Smooth muscle cell (in vitro differentiated cells): ENCODE results near the gene SLC39A11. TPM values are rescaled to one million over a fixed set of nuclear protein-coding genes. Genes with fewer than 3 reads are reported as not detected.

Experiments used
- DNase-seq: peaks from one replicate; lab custom pipeline; 2025; ENCODE audit not compliant: unreplicated experiment; lab: John Stamatoyannopoulos, UW
- H2AFZ ChIP-seq: fragments of 200-600 bp; sonication (generic); 2 replicates; pipeline ENCODE4 v1.6.0; 2016; ENCODE audit warnings: antibody characterized with exemption, low read depth, mild to moderate bottlenecking
- H3F3A ChIP-seq: fragments of 200-600 bp; sonication (generic); 2 replicates; pipeline ENCODE4 v1.6.0; 2017; ENCODE audit warnings: antibody characterized with exemption, low read depth
- H3K27ac ChIP-seq: fragments of 200-600 bp; sonication (generic); 2 replicates; pipeline ENCODE4 v1.5.1; 2016; ENCODE audit warnings: low read depth, mild to moderate bottlenecking
- H3K27me3 ChIP-seq: fragments of 200-600 bp; sonication (generic); 2 replicates; pipeline ENCODE4 v1.6.1; 2016; ENCODE audit warnings: low read depth, mild to moderate bottlenecking
- H3K36me3 ChIP-seq: fragments of 200-600 bp; sonication (generic); 2 replicates; pipeline ENCODE4 v1.5.1; 2016; ENCODE audit warnings: low read depth
- H3K4me1 ChIP-seq: fragments of 200-600 bp; sonication (generic); 2 replicates; pipeline ENCODE4 v1.5.1; 2016; ENCODE audit warnings: low read depth
- H3K4me2 ChIP-seq: fragments of 200-600 bp; sonication (generic); 2 replicates; pipeline ENCODE4 v1.6.0; 2016; ENCODE audit warnings: mild to moderate bottlenecking
- H3K4me3 ChIP-seq: fragments of 200-600 bp; sonication (generic); 2 replicates; pipeline ENCODE4 v1.5.1; 2016; ENCODE audit warnings: mild to moderate bottlenecking
- H3K79me2 ChIP-seq: fragments of 200-600 bp; sonication (generic); 2 replicates; pipeline ENCODE4 v1.6.0; 2016; ENCODE audit warnings: low read depth, mild to moderate bottlenecking
- H3K9ac ChIP-seq: fragments of 200-600 bp; sonication (generic); 2 replicates; pipeline ENCODE4 v1.6.0; 2016; ENCODE audit warnings: low read depth
- H3K9me3 ChIP-seq: fragments of 200-600 bp; sonication (generic); replicated peaks from 2 replicates; pipeline ENCODE4 v1.5.1; 2016; ENCODE audit warnings: low read depth
- H4K20me1 ChIP-seq: fragments of 200-600 bp; sonication (generic); 2 replicates; pipeline ENCODE4 v1.6.0; 2016; ENCODE audit warnings: low read depth
- WGBS: methylation state at CpG from one replicate; pipeline ENCODE4 v1.1.7; 2016; ENCODE audit warnings: low lambda C conversion rate; 5-methylcytosine and 5-hydroxymethylcytosine counted together
- polyA plus RNA-seq: library from polyadenylated mRNA; unstranded; fragments of >200 nt; fragmentation: Nextera tagmentation; extraction: Ambion mirVana; gene quantifications from 2 replicates; pipeline ENCODE4 v1.2.1, GENCODE V29; 2016
- total RNA-seq: library from RNA; depleted of rRNA; stranded (reverse); fragments of >200 nt; gene quantifications from 2 replicates; pipeline ENCODE4 v1.2.3, GENCODE V29; 2014
- TF ChIP-seq, protein P1 (sequence below): fragments of 200-600 bp; sonication (generic); IDR thresholded peaks from 2 replicates; pipeline ENCODE4 v1.5.1; 2017; ENCODE audit warnings: borderline replicate concordance, mild to moderate bottlenecking, antibody characterized with exemption; ENCODE audit not compliant: insufficient read depth, poor library complexity, severe bottlenecking

The SLC39A11 gene
- total and polyA plus RNA-seq, 2 experiments from 2014 or later = 9.2 to 36.7 TPM

DNA sequence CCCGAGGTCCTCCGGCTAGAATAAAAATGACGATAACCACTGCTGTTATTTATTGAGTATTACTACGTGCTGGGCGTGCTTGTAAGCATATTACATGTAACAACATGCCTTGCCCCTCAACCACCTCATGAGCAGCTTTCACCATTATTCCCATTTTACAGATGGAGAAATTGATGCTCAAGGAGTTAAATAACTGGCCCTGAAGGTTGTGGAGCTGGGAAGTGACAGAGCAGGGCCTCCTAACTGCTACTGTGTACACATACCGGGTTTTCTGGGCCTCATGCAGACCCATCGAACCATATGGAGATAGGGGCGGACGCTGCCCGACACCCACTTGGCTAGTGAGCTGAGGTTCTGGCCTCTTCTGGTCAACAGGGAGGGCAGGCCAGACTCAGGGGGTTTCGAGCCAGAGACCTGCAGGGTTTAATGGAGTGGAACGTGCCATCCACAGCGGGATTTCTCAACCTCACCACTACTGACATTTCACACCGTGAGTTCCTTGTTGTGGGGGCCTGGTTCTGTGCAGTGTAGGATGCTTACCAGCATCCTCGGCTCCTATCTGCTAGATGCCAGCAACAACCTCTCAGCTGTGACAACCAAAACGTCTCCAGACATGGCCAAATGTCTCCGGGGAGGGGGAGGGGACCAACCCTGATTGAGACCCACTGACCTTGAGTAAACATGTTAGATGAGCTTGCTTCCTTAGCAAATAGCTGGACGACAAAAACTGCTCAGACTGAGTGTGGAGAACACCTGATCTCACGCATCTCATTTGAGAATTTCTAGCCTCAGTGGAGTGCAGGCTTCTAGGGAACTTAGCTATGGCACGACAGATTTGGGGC lies 432.0 kb downstream of the SLC39A11 start:
- Histone ChIP-seq H3K9me3 (no peaks in the 10 kb centered on the region), H3K36me3 (no peaks in the 10 kb centered on the region), H2AFZ (no peak overlapping the region), H3K27ac (peak overlapping the region; percentile 76), H3K79me2 (no peaks in the 10 kb centered on the region), H3K4me1 (no peaks in the 10 kb centered on the region), H3K27me3 (no peaks in the 10 kb centered on the region), H3K9ac (peak overlapping the region; percentile 37), H3F3A (no peaks in the 10 kb centered on the region), H3K4me2 (no peak overlapping the region), H4K20me1 (no peaks in the 10 kb centered on the region), H3K4me3 (no peak overlapping the region)
- WGBS = 89% methylated on average over 20 of the region's 20 CpGs
- no peak for DNase-seq
- TF ChIP-seq, protein P1, sequence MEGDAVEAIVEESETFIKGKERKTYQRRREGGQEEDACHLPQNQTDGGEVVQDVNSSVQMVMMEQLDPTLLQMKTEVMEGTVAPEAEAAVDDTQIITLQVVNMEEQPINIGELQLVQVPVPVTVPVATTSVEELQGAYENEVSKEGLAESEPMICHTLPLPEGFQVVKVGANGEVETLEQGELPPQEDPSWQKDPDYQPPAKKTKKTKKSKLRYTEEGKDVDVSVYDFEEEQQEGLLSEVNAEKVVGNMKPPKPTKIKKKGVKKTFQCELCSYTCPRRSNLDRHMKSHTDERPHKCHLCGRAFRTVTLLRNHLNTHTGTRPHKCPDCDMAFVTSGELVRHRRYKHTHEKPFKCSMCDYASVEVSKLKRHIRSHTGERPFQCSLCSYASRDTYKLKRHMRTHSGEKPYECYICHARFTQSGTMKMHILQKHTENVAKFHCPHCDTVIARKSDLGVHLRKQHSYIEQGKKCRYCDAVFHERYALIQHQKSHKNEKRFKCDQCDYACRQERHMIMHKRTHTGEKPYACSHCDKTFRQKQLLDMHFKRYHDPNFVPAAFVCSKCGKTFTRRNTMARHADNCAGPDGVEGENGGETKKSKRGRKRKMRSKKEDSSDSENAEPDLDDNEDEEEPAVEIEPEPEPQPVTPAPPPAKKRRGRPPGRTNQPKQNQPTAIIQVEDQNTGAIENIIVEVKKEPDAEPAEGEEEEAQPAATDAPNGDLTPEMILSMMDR = no peak

DNA sequence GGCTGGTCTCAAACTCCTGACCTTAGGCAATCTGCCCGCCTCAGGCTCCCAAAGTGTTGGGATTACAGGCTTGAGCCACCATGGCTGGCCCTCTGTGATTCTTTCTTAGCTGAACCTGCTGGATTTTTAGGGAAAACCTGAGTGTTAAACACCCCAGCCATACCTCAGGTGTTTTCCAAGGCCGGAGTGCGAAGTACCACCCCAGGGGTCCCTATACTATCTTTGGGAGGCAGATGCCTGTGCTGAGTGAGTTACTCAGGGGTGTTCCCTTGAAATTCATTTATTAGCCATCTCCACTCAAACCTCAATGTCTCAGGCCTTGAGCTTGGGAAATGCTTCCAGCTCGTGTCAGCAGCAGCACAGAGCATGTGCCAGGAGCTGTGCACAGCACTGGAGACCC lies 432.7 kb downstream of the SLC39A11 start:
- no peak for DNase-seq
- WGBS = 93% methylated on average over 4 of the region's 4 CpGs
- H3K9me3 ChIP-seq = no peaks in the 10 kb centered on the region
- TF ChIP-seq, protein P1 = no peak
- H3K4me3 ChIP-seq = no peak overlapping the region
- no peak overlapping the region for H3K27ac ChIP-seq
- no peaks in the 10 kb centered on the region for H4K20me1 ChIP-seq
- H3F3A ChIP-seq = no peaks in the 10 kb centered on the region
- no peaks in the 10 kb centered on the region for H3K4me1 ChIP-seq
- H3K27me3 ChIP-seq = no peaks in the 10 kb centered on the region
- no peaks in the 10 kb centered on the region for H3K79me2 ChIP-seq
- no peak overlapping the region for H3K4me2 ChIP-seq
- H3K36me3 ChIP-seq = no peaks in the 10 kb centered on the region
- no peak overlapping the region for H2AFZ ChIP-seq
- H3K9ac ChIP-seq = no peak overlapping the region

DNA sequence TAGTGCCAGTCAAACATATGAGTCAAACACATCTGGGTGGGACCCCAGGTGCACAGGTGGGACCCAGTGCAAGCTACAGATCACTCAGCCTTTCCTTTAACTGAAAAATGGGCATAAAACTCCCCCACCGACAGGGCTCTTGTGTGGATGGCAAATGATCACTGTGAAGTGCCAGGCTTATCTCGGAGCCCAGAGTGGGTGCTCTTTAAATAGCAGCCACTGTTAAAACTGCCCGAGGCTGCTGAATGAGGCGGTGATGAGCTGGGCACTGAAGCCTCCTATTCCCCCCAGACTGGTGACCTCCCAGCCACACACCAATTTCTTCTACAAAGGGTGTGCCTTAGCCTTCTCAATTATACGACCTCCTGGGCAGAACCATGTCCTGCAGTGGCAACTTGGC lies 433.8 kb downstream of the SLC39A11 start:
- H3K79me2 ChIP-seq = no peaks in the 10 kb centered on the region
- 91% methylated on average over 5 of the region's 5 CpGs for WGBS
- no peaks in the 10 kb centered on the region for H3K36me3 ChIP-seq
- no peak for DNase-seq
- no peaks in the 10 kb centered on the region for H3K9me3 ChIP-seq
- H3K4me3 ChIP-seq = no peak overlapping the region
- H3K27ac ChIP-seq = no peak overlapping the region
- no peaks in the 10 kb centered on the region for H3F3A ChIP-seq
- H3K4me1 ChIP-seq = no peaks in the 10 kb centered on the region
- no peak overlapping the region for H2AFZ ChIP-seq
- no peaks in the 10 kb centered on the region for H4K20me1 ChIP-seq
- TF ChIP-seq, protein P1 = no peak
- no peaks in the 10 kb centered on the region for H3K27me3 ChIP-seq
- H3K4me2 ChIP-seq = no peak overlapping the region
- H3K9ac ChIP-seq = no peak overlapping the region
